MM.1S (cell line): ENCODE data around the gene TBC1D5.

Source experiments
- CTCF ChIP-seq: fragments of 300-600 bp; sonication (generic); IDR thresholded peaks from 2 replicates; pipeline ENCODE4 v1.5.1; 2016; ENCODE audit warnings: antibody characterized with exemption, low read length, mixed read lengths
- EZH2 ChIP-seq: fragments of 300-600 bp; sonication (generic); optimal IDR thresholded peaks from 2 replicates; pipeline ENCODE3; 2017; ENCODE audit warnings: low read depth, mild to moderate bottlenecking, antibody characterized with exemption, low read length, mixed read lengths

DNA sequence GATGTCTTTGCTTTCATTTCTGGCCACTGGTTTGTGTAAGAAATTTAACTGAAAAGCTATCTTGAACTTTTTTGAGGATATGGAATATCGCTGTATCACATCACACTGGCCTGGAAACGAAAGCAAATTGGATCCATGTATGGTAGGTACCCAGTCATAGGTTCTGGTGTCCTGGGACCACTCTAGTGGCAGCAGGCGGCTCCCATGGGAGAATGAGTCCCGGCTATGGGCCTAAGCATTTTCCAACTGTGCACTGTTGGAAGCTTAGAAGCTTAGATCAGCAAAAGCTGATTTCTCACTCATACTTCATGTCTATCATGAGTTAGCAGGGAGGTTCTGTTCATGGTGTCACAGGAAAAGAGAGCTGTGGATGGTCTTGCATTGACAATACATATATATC is 534.5 kb downstream of the TBC1D5 start:
- TF ChIP-seq CTCF (no peak), EZH2 (no peak)
